ENCODE data around the gene TAC3.
"Not testable (repeated sequence)": the region's sequence is repeated elsewhere in the genome, so short reads cannot be mapped to it uniquely, and the experiment has no call there.

Gene TAC3

GRCh38 chr12:56965124-56965523, 51.2 kb downstream of the TAC3 start:
- not testable (repeated sequence) for H3K4me2 ChIP-seq (ENCODE audit: low read length); H3F3A ChIP-seq (ENCODE audit: control insufficient read depth, insufficient read depth); H3K79me2 ChIP-seq (ENCODE audit: control insufficient read depth, low read length); H4K20me1 ChIP-seq (ENCODE audit: control insufficient read depth, insufficient read depth, low read depth, low read length); H3K27ac ChIP-seq (ENCODE audit: low read depth, low read length); H3K27me3 ChIP-seq (ENCODE audit: control insufficient read depth, low read length); H3K4me1 ChIP-seq (ENCODE audit: control insufficient read depth, low read length); H3K9me2 ChIP-seq (replicated peaks; ENCODE audit: control insufficient read depth, low read length); H3K36me3 ChIP-seq (ENCODE audit: control insufficient read depth, low read length); H3K4me3 ChIP-seq (ENCODE audit: low read length); H3K9me3 ChIP-seq (ENCODE audit: control insufficient read depth, insufficient read depth, low read length)

DNA sequence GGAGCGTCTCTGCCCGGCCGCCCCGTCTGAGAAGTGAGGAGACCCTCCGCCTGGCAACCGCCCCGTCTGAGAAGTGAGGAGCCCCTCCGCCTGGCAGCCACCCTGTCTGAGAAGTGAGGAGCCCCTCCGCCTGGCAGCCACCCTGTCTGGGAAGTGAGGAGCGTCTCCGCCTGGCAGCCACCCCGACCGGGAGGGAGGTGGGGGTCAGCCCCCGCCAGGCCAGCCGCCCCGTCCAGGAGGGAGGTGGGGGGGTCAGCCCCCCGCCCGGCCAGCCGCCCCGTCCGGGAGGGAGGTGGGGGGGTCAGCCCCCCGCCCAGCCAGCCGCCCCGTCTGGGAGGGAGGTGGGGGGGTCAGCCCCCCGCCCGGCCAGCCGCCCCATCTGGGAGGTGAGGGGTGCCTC, 52.8 kb downstream of the TAC3 start:
- H3K9me3 ChIP-seq (ENCODE audit: control insufficient read depth, insufficient read depth, low read length); H4K20me1 ChIP-seq (ENCODE audit: control insufficient read depth, insufficient read depth, low read depth, low read length): not testable (repeated sequence)

GRCh38 chr12:56962247-56962646, 54.1 kb downstream of the TAC3 start:
- H3K27ac ChIP-seq (ENCODE audit: low read depth, low read length); H3F3A ChIP-seq (ENCODE audit: control insufficient read depth, insufficient read depth); H4K20me1 ChIP-seq (ENCODE audit: control insufficient read depth, insufficient read depth, low read depth, low read length); H3K9me2 ChIP-seq (replicated peaks; ENCODE audit: control insufficient read depth, low read length); H3K4me3 ChIP-seq (ENCODE audit: low read length); H3K79me2 ChIP-seq (ENCODE audit: control insufficient read depth, low read length); H3K36me3 ChIP-seq (ENCODE audit: control insufficient read depth, low read length); H3K9me3 ChIP-seq (ENCODE audit: control insufficient read depth, insufficient read depth, low read length); H3K4me2 ChIP-seq (ENCODE audit: low read length); H3K4me1 ChIP-seq (ENCODE audit: control insufficient read depth, low read length): not testable (repeated sequence)
- peaks cover 20% of the 10 kb centered on the region for H3K27me3 ChIP-seq (ENCODE audit: control insufficient read depth, low read length)

More for the DNA sequence above, 52.8 kb downstream of the TAC3 start:
- not testable (repeated sequence) for H3K27me3 ChIP-seq (ENCODE audit: control insufficient read depth, low read length); H3F3A ChIP-seq (ENCODE audit: control insufficient read depth, insufficient read depth); H3K79me2 ChIP-seq (ENCODE audit: control insufficient read depth, low read length); H3K4me2 ChIP-seq (ENCODE audit: low read length); H3K4me1 ChIP-seq (ENCODE audit: control insufficient read depth, low read length); H3K36me3 ChIP-seq (ENCODE audit: control insufficient read depth, low read length); H3K9me2 ChIP-seq (replicated peaks; ENCODE audit: control insufficient read depth, low read length); H3K4me3 ChIP-seq (ENCODE audit: low read length); H3K27ac ChIP-seq (ENCODE audit: low read depth, low read length)

Data from DOHH2 (cell line).